GM12872 (cell line): ENCODE measurements around the gene ACTR10.

Experiments used
- CTCF ChIP-seq: IDR thresholded peaks from 3 replicates; pipeline ENCODE4 v1.5.1; 2011; ENCODE audit warnings: low read depth, mild to moderate bottlenecking, low read length, moderate library complexity; ENCODE audit not compliant: insufficient read depth

Gene ACTR10

GRCh38 chr14:58227096-58227819 is 27.3 kb downstream of the ACTR10 start:
- no peak for TF ChIP-seq CTCF

- no peak for TF ChIP-seq CTCF
Measured at GRCh38 chr14:58238252-58239243, 38.6 kb downstream of the ACTR10 start.

GRCh38 chr14:58239244-58240195 is 39.6 kb downstream of the ACTR10 start:
- TF ChIP-seq CTCF = no peak

- TF ChIP-seq CTCF = no peak
Measured at GRCh38 chr14:58243790-58244555, 44.0 kb downstream of the ACTR10 start.

GRCh38 chr14:58244556-58245387 is 44.8 kb downstream of the ACTR10 start, which contains the start of gene PSMA3:
PSMA3 (plus strand) TSS chr14:58244843; CDS start chr14:58244921, 78 bp downstream.
- TF ChIP-seq CTCF = no peak

- TF ChIP-seq CTCF = no peak
Measured at GRCh38 chr14:58245562-58245961, 45.6 kb downstream of the ACTR10 start.
